ENCODE data around the gene C11orf68.

- TF ChIP-seq CTCF (conservative IDR thresholded peaks at IDR 0.05; ENCODE audit: low read length): no peak
- TF ChIP-seq EZH2phosphoT487 (IDR thresholded peaks at IDR 0.05; ENCODE audit: borderline replicate concordance, low read depth, low read length): no peak
Measured at GRCh38 chr11:65944767-65945166, 25.9 kb upstream of the C11orf68 start.
